NCI-H1092 treated with DMSO at 0.1 percent for 48 hours (cell line): ENCODE results near the gene COL4A1.

Source experiments
- DNase-seq: peaks from one replicate; lab custom pipeline; 2025; lab: John Stamatoyannopoulos, UW

The COL4A1 gene

DNA sequence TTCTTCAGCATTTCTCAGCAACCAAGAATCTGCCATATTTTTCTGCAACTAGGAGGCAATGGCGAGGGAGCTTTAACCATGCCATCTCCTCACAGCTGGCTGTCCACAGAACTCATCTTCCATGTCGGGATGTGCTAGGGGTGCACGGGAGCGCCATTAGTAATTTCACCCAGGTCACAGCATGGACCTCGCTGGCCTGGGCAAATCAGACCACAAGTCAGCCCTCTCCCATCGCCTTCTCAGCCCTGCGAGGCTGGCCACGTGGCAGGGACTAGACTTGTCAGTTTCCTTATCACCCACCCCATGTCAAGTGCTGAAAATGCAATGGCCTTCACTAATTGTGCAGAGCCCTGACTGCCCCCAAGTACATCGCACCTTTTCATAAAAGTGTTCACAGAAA lies 15.7 kb downstream of the COL4A1 start:
- DNase-seq, result no peak

DNA sequence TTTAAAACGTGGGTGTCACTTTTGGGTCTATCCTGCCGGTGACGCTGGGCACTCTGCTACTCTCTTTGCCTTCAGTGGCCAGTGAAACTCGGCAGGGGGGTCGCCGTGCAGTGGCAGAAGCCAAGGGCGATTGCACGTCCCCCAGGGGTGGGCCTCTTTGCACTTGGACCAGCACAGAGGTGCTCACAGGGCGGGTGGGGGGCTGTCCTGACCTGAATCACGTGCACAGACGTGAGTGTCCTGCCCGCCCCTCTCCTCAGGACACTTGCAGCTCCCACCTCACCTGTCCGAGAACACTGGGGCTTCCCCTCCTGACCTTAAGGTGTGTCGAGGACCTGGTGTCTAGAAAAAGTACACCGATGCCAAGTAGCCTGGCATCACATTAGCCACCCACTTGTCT lies 16.1 kb downstream of the COL4A1 start:
- DNase-seq, result no peak

DNA sequence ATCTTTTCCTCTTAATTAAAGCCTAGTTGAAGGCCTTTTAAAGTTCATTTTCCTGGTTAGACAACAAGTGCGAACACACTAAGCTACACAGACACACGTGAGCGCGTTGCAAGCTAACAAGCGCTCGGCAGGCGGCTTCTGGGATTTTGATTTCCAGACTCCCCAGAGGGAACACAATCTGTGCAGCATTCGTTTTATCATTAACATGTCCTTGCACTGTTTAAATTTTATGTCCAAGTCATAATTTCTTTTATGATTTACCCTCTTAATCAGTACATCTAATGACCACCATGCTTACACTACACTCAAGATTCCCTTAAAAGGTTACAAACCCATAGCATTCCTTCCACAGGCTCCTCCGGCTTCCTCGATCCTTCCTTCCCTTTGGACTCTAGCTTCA lies 16.8 kb downstream of the COL4A1 start:
- no peak for DNase-seq

DNA sequence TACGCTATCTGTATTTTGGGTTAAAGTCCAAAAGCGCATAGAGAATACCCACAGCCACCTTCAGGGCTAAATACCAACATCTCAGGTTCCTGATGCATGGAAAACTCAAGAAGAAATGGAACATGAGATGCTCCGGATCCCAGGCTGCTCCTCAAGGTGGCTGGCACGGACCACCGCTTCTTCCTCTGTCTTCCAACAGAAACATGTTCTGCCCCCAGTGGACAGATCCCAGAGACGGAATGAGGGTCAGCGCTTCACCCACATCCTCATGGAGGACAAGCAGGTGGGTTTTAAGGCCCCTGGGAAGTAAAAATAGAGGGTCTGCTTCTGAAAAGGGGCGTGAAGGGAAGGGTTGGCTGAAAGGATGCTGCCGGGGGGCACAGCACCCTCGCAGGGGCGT lies 17.3 kb downstream of the COL4A1 start:
- DNase-seq, result no peak

DNA sequence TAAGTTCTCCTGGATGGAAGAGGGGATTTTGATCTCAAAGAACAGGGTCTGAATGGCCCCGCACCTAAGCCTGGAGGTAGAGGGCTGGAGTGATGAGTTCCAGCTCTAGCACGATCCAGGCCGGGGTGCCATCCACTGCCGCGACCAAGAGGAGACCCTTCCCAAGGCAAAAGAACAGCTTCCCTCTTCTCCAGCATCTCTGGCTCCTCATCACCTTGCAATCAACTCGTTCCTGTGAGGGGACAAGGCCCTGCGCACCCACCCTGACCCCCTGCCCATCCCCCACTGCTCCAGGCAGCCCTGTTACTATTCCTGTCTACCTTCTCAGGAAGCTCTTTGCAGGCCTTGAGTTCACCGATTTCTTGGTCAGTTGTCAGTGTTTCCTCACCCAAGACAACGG lies 17.8 kb downstream of the COL4A1 start:
- DNase-seq, result no peak

DNA sequence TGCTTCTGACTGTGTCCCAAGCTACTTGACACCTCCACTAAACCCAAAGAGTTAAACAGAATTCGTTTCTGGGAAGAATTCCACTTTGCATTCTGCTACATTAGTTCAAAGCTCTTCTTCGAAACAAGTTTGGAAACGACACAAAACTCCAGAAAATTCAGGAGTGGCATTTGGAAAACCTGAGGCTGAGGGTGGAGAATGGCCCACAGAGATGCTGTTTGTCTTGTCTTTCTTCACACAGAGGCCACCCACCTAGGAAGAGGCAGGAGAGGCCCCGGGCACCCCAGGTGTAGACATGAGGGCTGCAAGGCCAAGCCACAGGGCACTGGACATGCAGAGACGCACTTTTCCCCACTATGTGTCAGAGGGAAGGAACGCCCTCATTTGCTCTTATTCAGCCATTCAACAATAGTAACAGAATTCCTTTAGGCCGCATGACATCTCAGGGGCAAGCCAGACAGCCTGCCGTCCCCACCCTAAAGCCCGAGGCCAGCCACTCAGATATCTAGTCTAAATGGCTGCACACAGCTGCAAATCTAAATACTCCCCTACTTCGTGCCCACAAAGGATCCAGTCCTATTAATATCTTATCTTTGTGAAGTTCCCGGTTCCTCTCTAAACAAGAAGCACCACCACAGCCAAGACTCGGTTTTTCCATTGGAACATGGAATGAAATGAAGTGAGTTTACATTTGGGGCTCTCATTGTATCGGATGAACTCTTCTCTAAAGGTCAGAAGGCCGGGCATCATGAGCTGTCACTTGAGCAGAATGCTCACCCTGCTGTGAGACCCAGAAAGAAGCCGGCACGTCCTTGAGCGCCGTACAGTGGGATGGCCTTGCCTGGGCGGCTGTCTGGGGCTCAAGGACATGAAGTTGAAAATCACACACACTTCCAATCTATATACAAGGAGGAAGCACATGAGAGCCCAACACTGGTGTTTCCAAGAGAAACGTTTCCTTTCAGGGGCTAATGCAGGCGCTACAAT lies 19.8 kb downstream of the COL4A1 start:
- DNase-seq, result no peak

DNA sequence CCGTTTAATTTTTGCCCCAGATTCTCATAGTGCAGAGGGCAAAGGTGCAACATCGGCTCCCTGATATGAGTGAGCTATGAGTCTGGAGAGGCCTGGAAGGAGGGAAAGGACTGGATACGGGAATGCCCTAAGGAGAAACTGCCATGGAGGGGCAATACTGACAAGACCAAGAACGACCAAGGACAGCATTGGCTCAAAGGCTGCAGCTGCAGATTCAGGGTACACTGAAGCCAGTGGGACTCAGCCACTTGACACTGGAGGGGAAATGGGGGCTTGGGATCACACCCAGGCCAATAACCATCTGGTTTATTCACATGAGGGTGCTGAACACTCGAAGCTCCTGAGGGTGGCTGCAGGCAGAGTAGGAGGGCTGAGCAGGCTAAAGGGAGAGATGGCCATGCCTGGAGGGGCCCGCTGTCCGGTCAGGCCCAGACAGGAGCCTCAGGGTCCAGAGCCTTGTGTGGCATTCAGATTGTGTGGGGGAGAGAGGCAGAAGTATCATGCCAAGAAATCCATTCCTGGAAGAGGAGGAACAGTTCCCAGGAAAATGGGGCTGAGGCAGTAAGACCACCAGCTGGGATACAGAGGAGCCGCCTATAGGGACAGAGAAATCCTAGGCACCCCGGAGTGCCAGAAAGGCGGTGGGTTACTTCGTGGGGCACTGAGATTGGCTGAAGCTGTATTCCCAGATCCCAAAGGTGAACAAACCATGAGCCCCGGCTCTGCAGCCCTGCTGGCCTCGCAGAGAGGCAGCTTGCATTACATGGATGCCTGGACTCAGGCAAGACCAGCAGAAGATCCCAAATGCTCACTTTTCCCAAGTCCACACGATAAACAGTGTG lies 20.7 kb downstream of the COL4A1 start:
- no peak for DNase-seq

DNA sequence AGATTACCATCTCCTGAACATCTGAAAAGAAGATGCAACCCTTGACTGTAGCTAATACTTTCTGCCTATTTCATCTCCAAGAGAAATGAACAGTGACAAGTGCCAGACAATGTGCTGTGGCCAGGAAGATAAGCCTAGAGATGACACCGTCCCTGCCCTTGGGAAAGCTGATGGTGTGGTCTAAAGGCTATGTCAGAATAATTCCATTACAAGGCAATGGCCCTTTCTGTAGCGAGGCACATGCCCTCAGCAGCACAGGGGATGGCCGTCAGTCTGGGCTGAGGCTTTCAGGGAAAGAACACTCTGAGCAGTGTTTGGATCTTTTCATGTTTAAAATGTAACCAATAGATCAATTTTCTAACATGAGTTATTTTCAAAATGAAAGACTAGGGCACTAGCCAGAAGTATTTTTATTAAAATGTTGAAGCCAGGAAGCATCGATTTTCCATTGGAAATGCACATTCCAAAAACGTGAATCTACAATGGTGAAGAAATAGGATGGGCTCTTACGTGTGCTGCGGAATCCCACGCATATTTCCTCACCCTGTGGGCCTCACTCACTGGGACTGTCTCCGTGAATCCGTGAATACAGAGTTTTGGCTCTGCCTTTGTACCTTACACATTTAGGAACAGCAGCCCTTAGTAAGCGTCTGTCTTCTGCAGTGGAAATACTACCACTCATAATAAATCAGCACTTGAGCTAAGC lies 22.0 kb downstream of the COL4A1 start:
- DNase-seq, result no peak

DNA sequence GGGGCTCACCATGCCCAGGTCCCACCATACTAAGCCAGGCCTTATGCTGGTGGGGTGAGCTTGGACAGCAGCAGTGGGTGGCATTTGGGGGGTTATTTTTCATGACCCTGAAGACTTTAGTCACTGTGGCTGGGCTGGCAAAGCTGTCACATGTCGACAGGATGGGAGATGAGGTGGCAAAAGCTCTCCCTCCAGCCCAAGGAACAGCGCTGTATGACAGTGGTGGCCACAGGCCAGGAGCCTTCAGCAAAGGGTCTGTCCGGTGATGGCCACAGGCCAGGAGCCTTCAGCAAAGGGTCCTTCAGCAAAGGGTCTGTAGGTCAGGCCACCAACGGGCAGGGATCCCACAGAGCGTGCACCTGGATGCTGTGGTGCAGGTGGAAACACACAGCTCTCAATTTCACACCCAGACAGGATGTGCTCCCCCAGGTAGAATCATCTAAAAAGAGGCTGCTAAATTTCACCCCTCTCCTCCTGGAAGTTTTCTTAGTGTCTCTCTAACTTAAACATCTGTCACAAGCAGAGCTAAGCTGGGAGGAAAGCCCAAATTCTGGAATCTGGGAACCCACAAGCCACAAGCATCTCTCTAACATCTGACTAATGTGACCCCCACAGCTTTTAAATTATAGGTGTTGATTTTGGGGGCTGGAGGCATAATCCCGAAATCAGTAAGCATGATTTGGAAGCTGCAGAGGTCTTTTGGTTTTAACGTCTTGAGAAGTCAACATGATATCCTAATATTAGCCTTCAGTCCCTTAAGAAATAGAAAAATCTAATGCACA lies 23.0 kb downstream of the COL4A1 start:
- DNase-seq, result no peak

DNA sequence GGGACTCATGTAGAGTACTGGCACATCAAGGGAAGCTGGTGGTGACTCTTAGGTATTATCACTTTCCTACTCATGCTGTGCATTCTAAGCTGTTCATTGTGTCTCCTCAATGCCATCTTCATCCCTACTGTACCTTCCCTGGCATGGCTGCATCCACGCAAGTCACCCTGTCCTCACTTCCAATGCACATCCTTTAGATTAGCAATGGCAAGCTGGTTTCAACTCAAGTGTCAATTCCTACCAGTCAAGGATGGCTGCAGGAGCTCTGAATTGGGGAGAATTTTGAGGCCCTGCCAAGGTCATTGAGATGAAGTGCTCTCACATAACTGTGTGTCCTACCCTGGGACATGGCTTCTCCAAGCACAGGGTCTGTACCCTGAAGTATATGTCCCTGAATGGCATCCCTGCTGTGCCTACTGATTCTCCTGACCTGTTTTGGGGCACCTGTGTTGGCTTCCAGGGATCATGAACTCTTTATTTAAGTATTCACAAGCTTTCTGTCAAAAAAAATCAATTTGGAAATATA lies 24.6 kb downstream of the COL4A1 start:
- no peak for DNase-seq

DNA sequence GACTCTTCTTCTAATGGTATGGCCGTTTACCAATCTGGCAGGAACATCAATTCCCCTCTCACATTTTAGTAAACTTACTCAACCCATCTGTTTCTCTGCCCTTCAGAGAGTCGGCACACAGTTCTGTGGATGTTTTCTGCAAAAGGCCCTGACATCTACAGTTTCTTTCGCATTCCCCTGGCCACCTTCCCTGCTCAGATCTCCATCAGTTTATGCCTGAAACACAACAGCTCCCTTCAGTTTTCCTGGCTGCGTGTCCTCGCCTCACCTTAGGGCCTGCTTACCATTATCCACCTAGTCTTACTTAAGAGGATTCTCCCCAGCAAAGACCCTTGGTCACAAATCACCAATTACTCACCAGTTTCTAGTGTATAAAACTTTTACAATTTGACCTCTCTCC lies 25.2 kb downstream of the COL4A1 start:
- no peak for DNase-seq

DNA sequence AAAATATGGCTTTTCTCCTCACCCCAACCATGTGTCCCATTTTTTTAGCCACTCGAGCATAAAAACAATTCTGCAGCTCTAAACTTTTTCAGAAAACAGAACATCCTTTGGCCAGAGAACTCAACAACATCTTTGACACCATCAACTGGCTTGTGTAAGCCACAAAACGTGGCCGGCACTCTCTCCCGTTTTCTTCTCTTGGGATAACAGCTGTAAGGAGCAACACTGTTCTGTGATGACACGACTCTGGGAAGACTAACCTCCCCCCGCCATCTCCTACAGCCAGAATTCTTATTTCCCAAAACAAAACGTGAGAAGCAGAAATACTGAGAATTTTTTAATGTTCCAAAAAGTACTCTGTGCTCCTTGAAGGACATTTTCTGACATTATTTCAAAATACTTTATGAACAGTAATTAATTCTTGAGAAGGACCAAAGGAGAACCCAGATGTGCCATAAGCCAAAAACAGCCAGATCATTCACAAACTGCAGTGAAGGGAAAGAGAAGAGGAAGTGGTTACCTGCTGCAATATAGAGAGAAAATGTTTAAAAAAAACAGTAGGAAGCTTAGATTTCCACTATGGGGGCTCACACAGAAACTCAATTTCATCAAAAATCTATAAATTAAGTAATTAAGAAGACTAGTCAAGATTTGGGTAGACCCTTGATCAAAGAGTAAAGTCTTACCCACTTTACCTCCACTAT lies 25.8 kb downstream of the COL4A1 start:
- no peak for DNase-seq

DNA sequence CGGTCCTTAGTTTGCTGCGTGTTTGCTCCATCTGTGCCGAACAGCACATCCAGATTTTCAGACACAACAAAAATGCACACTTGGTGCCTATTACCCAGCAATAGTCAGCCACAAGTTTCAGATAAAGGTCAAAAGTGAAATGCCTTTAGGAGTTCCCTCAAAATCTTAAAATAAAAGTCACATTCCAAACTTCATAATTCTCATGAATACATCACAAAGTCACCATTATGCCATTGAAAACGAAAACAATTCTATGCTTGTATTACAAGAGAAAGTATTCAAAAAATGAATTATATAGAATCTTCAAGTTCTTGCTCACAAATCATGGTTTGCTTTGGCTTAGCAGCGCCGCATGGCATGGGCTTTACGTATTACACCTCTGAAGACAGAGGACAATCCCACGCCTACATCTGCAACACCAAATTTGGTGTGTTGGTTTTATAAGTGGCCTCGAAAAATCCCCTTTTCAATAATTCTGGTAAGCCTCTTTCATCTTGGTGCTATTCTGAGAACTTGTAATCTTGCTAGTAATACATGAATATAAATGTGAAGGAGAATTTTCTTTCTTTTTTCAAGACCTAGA lies 26.6 kb downstream of the COL4A1 start:
- DNase-seq, result no peak

DNA sequence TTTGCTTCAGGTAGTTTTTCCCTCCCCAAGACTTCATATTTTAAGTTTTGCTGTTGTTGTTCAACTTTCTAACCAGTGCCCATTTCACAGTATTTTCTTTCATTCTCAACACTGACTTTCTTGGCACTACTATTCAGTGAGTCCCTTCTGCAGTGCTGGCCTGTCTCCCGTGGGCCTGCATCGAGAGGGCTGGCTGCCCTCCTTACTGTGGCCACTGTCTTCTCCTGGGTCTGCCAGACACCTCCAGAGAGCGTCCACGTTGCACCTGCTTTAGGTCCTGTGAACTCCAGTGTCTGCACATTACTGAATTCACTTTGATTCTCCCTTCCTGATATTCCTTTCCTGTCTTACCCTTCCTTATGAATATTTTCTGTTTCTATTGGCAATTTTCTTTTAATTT lies 27.3 kb downstream of the COL4A1 start:
- no peak for DNase-seq

DNA sequence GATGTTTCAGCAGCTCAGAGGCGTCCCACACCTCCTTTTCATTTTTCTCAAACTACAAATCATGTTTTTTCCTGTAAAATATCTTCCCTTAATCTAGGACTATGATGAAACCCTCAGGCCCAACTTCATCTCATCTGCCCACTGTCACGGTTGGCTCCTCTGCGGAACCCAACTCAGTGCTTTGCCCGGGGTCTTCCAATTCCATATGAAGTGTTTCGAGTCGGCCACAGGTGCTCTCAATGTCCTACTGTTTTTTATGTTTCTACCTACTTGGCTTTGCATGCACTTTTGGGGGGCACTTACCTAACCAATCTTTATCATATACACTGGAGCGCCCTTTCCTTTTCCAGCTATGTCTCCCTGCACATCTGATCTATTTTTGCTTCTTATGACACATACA lies 28.1 kb downstream of the COL4A1 start:
- DNase-seq, result no peak

DNA sequence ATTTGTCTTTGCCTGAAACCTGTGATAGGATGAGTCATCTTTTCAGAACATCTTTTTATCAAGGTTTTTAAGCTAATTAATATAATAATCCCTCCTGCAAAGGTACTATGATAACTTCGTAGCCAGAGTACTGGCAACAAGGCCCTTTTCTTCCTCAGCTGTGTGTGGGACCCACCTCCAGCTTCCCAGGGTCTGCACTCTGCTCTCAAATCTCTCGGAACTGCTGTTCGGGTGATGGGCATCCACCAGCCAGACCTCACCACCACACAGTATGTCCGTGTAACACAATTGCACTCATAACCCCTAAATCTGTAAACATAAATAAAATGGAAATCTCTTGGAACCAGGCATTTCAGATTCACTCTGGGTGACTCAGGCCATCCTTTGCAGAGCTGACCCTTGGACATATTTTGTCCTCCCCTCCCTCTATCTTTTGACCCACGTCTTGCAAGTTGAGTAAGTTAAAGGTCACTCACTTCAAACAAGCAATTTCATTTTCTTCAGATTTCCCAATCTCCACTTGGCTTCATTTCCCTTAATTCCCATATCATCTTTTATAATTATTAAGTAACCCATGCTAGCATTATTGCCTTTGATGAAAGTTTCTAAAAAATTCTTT lies 29.5 kb downstream of the COL4A1 start:
- no peak for DNase-seq

DNA sequence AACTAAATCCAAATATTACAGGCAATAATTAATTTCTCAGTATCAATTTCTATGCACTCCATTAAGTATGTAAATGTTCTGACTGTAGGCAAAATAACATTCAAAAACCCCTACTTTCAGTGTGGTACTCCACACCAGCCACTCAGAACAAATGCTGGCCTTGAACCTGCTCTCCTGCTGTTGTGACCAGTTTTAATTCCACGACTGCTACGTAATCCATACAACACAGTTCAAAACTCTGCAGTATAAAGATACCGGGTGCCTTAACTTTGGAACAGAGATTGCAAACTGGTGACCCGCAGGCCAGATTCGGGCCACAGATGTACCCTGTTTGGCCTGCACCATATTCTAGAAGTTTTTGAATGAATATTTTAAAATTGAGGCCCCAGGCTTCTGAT lies 30.4 kb downstream of the COL4A1 start:
- DNase-seq, result no peak

DNA sequence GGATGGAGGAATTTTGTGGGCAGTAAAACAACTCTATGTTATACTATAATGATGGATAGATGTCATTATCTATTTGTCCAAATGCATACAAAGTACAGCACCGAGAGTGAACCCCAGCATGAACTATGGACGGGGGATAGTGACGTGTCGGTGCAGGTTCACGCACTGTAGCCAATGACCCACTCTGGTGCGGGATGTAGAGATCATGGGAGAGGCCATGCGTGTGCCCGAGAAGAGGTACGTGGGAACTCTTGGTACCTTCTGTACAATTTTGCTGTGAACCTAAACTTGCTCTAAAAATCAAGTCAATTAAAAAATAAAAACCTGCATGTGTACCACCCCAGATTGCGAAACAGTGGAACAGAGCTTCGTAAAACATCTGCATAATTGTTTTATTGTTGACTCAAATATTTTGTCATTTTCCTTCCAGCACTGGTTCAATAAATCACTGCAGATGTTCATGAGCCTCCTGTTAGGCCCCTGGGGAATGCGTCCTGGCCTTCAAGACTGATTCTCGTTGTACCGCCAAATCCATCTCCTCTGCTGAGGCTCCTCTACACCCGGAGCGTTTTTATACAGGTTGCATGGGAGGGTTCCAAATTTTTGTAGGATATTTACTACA lies 30.9 kb downstream of the COL4A1 start:
- no peak for DNase-seq

DNA sequence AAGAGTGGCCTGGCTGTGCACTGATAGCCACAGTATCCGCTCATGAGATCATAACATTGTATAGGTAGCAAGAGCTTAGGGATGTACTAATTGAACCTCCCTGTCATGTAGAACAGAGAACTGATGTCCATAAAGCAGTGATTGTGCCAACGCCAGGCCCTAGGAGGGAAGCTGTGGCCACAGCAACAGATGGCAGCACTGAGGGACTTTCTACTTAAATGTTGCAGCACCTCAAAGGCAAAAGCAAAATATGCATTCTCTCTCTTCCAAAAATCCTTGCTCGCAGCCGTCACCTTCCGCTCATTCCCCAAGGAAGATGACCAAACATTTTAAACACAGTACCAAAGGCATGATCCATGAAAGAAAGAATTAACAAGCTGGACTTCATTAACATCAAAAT lies 32.3 kb downstream of the COL4A1 start:
- no peak for DNase-seq
